Measurements from ENCODE around the gene FOXO4.

FOXO4 gene

DNA sequence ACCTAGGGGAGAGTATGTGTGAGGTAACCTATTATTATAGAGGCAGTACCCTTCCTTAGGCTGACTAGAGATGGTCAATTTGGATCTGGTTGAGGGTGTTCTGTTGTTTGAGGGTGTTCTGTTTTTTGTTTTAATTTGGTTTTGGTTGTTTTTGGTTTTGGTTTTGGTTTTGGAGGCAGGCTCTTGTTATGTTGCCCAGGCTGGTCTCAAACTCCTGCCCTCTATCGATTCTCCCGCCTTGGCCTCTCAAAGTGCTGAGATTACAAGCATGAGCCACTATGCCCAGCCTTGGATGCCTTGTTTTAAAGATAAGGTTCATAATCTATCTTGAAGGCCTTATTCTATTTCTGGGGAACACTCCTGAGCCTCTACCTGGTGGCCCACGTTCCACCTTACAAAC is 10.0 kb downstream of the FOXO4 start:
- ChIA-PET CTCF (no interaction called here), POLR2A (interaction anchor here (1.1 to 1.5 kb wide), 2 partner anchors 12 to 13 kb away, joined by 3 to 6 read pairs; partner anchors contain the start of gene MED12)
- no peak for DNase-seq (ENCODE audit: extremely low spot score)
- TF ChIP-seq L3MBTL2 (conservative IDR thresholded peaks at IDR 0.05): no peak
- no peak for TF ChIP-seq BHLHE40 (IDR thresholded peaks at IDR 0.05; ENCODE audit: borderline replicate concordance)

DNA sequence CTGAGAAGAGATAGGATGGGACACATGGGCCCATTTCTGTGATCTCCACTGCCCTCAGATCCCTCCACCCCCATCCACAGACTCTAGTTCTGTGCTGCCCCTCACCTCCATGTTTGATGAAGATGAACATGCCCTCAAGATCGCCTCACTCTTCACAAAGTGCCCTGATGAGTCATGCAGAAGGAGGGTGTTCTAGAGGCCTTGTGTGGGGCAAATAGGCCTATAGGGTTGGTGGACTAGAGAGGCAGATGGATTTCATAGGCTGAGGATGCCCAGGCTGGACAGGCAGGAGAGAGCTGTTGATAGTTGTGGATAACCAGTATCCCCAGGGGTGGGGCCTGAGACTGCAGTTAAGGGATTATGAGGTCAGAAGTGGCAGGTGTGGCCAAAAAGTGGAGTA is 10.8 kb downstream of the FOXO4 start, which contains the start of gene CXorf65:
TSS of gene CXorf65 (minus strand) at position 314 of the 400 bp plus-strand sequence. CDS start at position 130, 184 bp downstream.
- DNase-seq (ENCODE audit: extremely low spot score): no peak
- no peak for TF ChIP-seq ARNT (IDR thresholded peaks at IDR 0.05)
- TF ChIP-seq, protein P1, sequence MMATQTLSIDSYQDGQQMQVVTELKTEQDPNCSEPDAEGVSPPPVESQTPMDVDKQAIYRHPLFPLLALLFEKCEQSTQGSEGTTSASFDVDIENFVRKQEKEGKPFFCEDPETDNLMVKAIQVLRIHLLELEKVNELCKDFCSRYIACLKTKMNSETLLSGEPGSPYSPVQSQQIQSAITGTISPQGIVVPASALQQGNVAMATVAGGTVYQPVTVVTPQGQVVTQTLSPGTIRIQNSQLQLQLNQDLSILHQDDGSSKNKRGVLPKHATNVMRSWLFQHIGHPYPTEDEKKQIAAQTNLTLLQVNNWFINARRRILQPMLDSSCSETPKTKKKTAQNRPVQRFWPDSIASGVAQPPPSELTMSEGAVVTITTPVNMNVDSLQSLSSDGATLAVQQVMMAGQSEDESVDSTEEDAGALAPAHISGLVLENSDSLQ (IDR thresholded peaks at IDR 0.05): no peak
- TF ChIP-seq ZNF384 (IDR thresholded peaks at IDR 0.05): no peak
- no peak for TF ChIP-seq NFRKB (IDR thresholded peaks at IDR 0.05)
- no peak for TF ChIP-seq FOXA1 (IDR thresholded peaks at IDR 0.05)
- no peak for TF ChIP-seq LEF1 (IDR thresholded peaks at IDR 0.05; ENCODE audit: borderline replicate concordance)
- TF ChIP-seq BHLHE40 (IDR thresholded peaks at IDR 0.05; ENCODE audit: borderline replicate concordance): no peak
- no peak for TF ChIP-seq FOXK2 (IDR thresholded peaks at IDR 0.05)
- no peak for TF ChIP-seq FOXM1 (IDR thresholded peaks at IDR 0.05; ENCODE audit: borderline replicate concordance)
- TF ChIP-seq SP1 (IDR thresholded peaks at IDR 0.05): no peak
- no peak for TF ChIP-seq ELF4 (IDR thresholded peaks at IDR 0.05)
- ChIA-PET CTCF (no interaction called here), POLR2A (interaction anchor here (1.1 kb wide), 1 partner anchor 11 kb away, joined by 3 read pairs; no protein-coding TSS in a partner anchor)

DNA sequence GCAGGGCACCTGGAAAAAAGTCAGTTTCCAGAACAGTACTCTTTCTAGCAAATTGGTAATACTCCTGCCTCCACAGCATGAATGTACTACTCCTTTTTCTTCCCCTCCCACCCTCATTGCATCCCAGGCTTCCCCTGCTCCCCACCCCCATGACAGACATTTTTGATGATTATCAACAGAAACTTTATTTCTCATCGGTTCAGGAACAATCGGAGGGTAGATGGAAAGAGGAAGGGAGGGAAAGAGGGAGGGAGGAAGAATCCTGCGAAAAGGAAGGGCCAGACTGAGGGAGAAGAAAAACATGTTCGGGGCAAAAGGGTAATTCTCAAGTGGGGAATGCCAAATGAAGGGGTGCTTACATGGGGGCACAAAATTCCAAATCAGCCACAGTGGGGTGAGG is 11.6 kb downstream of the FOXO4 start:
- ChIA-PET POLR2A (no interaction called here), CTCF (no interaction called here)
- DNase-seq (ENCODE audit: extremely low spot score): no peak
- TF ChIP-seq HDGF (IDR thresholded peaks at IDR 0.05; ENCODE audit: borderline replicate concordance): no peak
- no peak for TF ChIP-seq ELF4 (IDR thresholded peaks at IDR 0.05)
- no peak for TF ChIP-seq LEF1 (IDR thresholded peaks at IDR 0.05; ENCODE audit: borderline replicate concordance)
- TF ChIP-seq TARDBP (IDR thresholded peaks at IDR 0.05): no peak
- TF ChIP-seq CTBP1 (IDR thresholded peaks at IDR 0.05; ENCODE audit: borderline replicate concordance): no peak
- TF ChIP-seq BHLHE40 (IDR thresholded peaks at IDR 0.05; ENCODE audit: borderline replicate concordance): no peak

DNA sequence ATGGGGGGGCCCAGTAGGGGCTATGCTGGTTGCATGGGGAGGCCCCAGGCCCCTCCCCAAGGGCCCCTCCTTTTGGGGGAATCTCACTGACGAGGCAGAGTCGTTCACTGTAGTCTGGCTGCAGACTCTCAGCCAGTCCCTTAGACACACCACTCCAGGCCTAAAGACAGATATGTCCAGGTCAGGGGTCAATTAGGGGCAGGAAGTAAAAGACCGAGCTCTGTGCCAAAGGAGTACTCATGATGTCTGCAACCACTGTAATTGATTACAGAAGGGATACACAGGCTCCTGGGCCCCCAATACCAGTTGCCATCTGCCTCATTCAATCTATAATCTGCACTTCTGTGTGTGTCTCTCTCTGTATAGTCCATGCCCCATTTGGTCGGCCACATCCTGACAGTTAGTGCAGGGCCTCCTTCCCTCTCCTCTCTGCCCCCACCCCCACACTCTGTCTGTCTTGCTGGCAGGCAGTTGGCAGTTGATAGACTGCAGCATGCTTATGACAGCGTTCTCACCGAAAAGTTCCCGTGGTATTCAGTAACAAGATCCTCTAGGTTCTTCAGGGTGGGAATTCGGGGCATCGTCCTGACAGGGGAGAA is 12.2 kb downstream of the FOXO4 start:
- CTCF ChIA-PET: no interaction called here
- POLR2A ChIA-PET: interaction anchor here (1.5 kb wide), 1 partner anchor 11 kb away, joined by 4 read pairs; the partner anchor contains the start of gene MED12
- TF ChIP-seq SP1 (IDR thresholded peaks at IDR 0.05): no peak
- no peak for TF ChIP-seq CTBP1 (IDR thresholded peaks at IDR 0.05; ENCODE audit: borderline replicate concordance)
- no peak for TF ChIP-seq LEF1 (IDR thresholded peaks at IDR 0.05; ENCODE audit: borderline replicate concordance)
- TF ChIP-seq, protein P1 (IDR thresholded peaks at IDR 0.05): no peak
- TF ChIP-seq TARDBP (IDR thresholded peaks at IDR 0.05): no peak
- DNase-seq (ENCODE audit: extremely low spot score): no peak

DNA sequence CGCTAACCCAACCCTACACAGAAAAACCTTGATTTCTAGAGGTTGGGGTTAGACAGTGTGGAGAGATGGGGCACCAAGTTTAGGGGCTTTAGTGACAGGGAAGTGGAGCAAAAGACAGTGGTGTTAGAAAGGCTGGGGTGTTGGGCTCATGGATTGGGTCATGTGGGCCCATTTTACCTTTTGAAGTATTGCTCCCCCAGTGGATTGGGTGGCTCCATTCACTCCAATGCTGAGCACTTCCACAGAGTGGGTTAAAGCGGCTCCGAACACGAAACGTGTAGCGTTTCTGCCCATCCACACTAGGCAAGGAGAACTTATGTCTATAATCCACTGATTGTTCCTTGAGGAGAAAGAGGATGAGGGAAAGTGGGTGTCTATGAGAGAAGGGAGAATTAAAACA is 13.4 kb downstream of the FOXO4 start:
- TF ChIP-seq L3MBTL2 (conservative IDR thresholded peaks at IDR 0.05): no peak
- TF ChIP-seq ZNF384 (IDR thresholded peaks at IDR 0.05): no peak
- TF ChIP-seq LEF1 (IDR thresholded peaks at IDR 0.05; ENCODE audit: borderline replicate concordance): no peak
- no peak for TF ChIP-seq ELF4 (IDR thresholded peaks at IDR 0.05)
- TF ChIP-seq HDGF (IDR thresholded peaks at IDR 0.05; ENCODE audit: borderline replicate concordance): no peak
- no peak for TF ChIP-seq TARDBP (IDR thresholded peaks at IDR 0.05)
- no peak for TF ChIP-seq BHLHE40 (IDR thresholded peaks at IDR 0.05; ENCODE audit: borderline replicate concordance)
- TF ChIP-seq FOXK2 (IDR thresholded peaks at IDR 0.05): no peak
- no peak for TF ChIP-seq SUZ12 (IDR thresholded peaks at IDR 0.05)
- TF ChIP-seq NFRKB (IDR thresholded peaks at IDR 0.05): no peak
- CTCF ChIA-PET: no interaction called here
- DNase-seq (ENCODE audit: extremely low spot score): no peak
- POLR2A ChIA-PET: interaction anchor here (1.5 kb wide), 1 partner anchor 9 kb away, joined by 4 read pairs; the partner anchor contains the start of gene MED12

DNA sequence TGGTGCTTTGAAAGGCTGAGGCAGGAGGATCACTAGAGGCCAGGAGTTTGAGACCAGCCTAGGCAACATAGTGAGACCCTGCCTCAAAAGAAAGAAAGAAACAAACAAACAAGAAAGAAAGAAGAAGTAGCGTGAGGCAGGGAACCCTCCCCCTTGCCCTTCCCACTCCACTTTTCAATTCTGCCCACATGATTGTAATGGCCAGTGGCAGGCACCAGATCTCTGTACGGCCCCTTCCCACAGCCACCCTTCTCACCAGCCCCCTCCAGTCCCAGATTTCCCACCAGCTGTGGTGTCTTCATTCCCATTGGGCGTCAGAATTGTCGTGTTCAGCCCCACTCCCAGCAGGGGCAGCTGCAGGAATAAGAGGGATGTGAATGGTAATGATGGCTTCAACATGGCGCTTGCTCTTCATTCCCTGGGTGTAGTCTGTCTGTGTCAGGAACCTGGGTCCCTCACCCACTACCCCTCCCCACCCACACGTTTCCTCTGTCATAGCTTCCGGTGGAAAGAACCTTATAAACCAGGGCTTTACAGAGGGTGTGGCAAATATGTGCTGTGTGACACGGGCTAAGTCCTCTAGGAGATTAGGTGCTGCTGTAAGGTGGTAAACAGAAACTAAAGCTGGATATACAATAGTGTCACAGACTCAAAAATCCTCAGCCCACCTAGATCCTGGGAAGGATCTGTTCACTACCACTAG is 15.6 kb downstream of the FOXO4 start, which contains the start of gene IL2RG:
TSS of gene IL2RG (minus strand) at position 437 of the 703 bp plus-strand sequence. CDS start at position 399, 38 bp downstream.
- POLR2A ChIA-PET: interaction anchor here (1.2 kb wide), 1 partner anchor 9 kb away, joined by 4 read pairs; no protein-coding TSS in a partner anchor
- DNase-seq (ENCODE audit: extremely low spot score): no peak
- CTCF ChIA-PET: no interaction called here
- no peak for TF ChIP-seq TARDBP (IDR thresholded peaks at IDR 0.05)
- TF ChIP-seq BHLHE40 (IDR thresholded peaks at IDR 0.05; ENCODE audit: borderline replicate concordance): no peak
- no peak for TF ChIP-seq NFRKB (IDR thresholded peaks at IDR 0.05)
- no peak for TF ChIP-seq L3MBTL2 (conservative IDR thresholded peaks at IDR 0.05)
- no peak for TF ChIP-seq LEF1 (IDR thresholded peaks at IDR 0.05; ENCODE audit: borderline replicate concordance)
- TF ChIP-seq CTBP1 (IDR thresholded peaks at IDR 0.05; ENCODE audit: borderline replicate concordance): no peak
- TF ChIP-seq FOXK2 (IDR thresholded peaks at IDR 0.05): no peak
- TF ChIP-seq ARNT (IDR thresholded peaks at IDR 0.05): no peak
- no peak for TF ChIP-seq FOXA1 (IDR thresholded peaks at IDR 0.05)
- TF ChIP-seq HDGF (IDR thresholded peaks at IDR 0.05; ENCODE audit: borderline replicate concordance): no peak
- no peak for TF ChIP-seq SUZ12 (IDR thresholded peaks at IDR 0.05)
